PFSK-1 (cell line): ENCODE data around the gene IRAK1BP1.

ENCODE experiments used
- FOXP2 ChIP-seq: optimal IDR thresholded peaks from 2 replicates; pipeline ENCODE3; 2011; ENCODE audit warnings: borderline replicate concordance, control low read depth, inconsistent platforms; ENCODE audit not compliant: insufficient read depth; ENCODE audit errors: extremely low read length, extremely low read depth
- POLR2AphosphoS5 ChIP-seq: IDR thresholded peaks from 2 replicates; pipeline ENCODE4 v1.6.1; 2012; ENCODE audit warnings: low read depth, mild to moderate bottlenecking, control low read depth, low read length, moderate library complexity
- REST ChIP-seq, 2 experiments: IDR thresholded peaks; 2 replicates each; pipeline versions ENCODE4 v1.6.1 to v1.8.0; 2011 to 2012; ENCODE audit warnings: low read depth in 2 of 2, low read length in 2 of 2, control low read depth in 1 of 2, inconsistent platforms in 1 of 2, mild to moderate bottlenecking in 1 of 2, moderate library complexity in 1 of 2; ENCODE audit not compliant: insufficient read depth in 1 of 2
- SIN3A ChIP-seq: IDR thresholded peaks from 2 replicates; pipeline ENCODE4 v1.6.1; 2012; ENCODE audit warnings: mild to moderate bottlenecking, low read length, moderate library complexity, borderline replicate concordance; ENCODE audit not compliant: insufficient read depth
- TAF1 ChIP-seq: IDR thresholded peaks from 2 replicates; pipeline ENCODE4 v1.6.1; 2012; ENCODE audit warnings: low read length, control low read depth, borderline replicate concordance; ENCODE audit not compliant: insufficient read depth

Gene IRAK1BP1

GRCh38 chr6:78842953-78843352, 24.4 kb upstream of the IRAK1BP1 start:
- no peak for TF ChIP-seq FOXP2
- no peak for TF ChIP-seq TAF1
- no peak for TF ChIP-seq SIN3A
- TF ChIP-seq POLR2AphosphoS5 = no peak
- TF ChIP-seq REST (IDR thresholded peaks at IDR 0.05; ENCODE audit: insufficient read depth in 1 of 2, low read depth in 2 of 2, low read length in 2 of 2) = no peak

- TF ChIP-seq TAF1 = no peak
Observed at GRCh38 chr6:78844899-78845298, 22.5 kb upstream of the IRAK1BP1 start.

GRCh38 chr6:78845567-78845966, 21.8 kb upstream of the IRAK1BP1 start:
- TF ChIP-seq POLR2AphosphoS5 (no peak), FOXP2 (no peak), SIN3A (no peak), TAF1 (no peak), REST (IDR thresholded peaks at IDR 0.05; ENCODE audit: insufficient read depth in 1 of 2, low read depth in 2 of 2, low read length in 2 of 2) (no peak)

GRCh38 chr6:78850621-78851020, 16.7 kb upstream of the IRAK1BP1 start:
- TF ChIP-seq SIN3A (no peak), FOXP2 (no peak), REST (IDR thresholded peaks at IDR 0.05; ENCODE audit: insufficient read depth in 1 of 2, low read depth in 2 of 2, low read length in 2 of 2) (no peak), TAF1 (no peak), POLR2AphosphoS5 (no peak)

GRCh38 chr6:78851156-78851555, 16.2 kb upstream of the IRAK1BP1 start:
- TF ChIP-seq FOXP2 (no peak), SIN3A (no peak), REST (IDR thresholded peaks at IDR 0.05; ENCODE audit: insufficient read depth in 1 of 2, low read depth in 2 of 2, low read length in 2 of 2) (no peak), POLR2AphosphoS5 (no peak), TAF1 (no peak)
